Measurements from ENCODE around the gene PNN.
"Not testable (repeated sequence)": the region's sequence is repeated elsewhere in the genome, so short reads cannot be mapped to it uniquely, and the experiment has no call there.

The PNN gene

DNA sequence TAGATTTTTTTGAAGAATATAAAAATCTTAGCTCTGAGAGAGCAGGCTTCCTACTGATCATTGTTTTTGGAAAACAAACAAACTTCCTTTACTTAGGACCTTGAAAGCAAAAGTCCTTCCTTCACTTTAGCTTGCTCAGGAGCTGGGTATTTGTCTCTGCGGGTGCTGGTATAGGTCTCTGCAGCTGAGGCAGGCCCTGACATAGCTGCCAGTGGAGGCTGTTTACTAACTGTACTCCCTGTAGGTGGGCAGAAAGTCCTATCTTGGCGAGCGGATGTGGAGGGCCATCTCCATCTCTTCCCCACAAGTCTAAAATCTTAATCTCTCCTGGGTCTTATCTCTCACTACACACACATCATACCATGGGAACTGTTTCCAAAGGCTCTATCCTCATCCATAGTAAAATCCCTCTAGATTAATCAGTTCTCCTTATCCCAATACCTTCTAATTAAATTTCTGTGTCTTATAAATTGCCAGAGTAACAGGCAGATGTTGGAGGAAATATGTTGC is 54.6 kb downstream of the PNN start:
- no peak for TF ChIP-seq ZNF274 (IDR thresholded peaks at IDR 0.05; ENCODE audit: low read depth, low read length)
- no peak overlapping the region for H3K4me3 ChIP-seq (ENCODE audit: low read length)

- no peak overlapping the region for H3K4me3 ChIP-seq (ENCODE audit: low read length)
- TF ChIP-seq ZNF274 (IDR thresholded peaks at IDR 0.05; ENCODE audit: low read depth, low read length) = no peak
These were observed 55.5 kb downstream of the PNN start for GRCh38 chr14:39230416-39231035.

DNA sequence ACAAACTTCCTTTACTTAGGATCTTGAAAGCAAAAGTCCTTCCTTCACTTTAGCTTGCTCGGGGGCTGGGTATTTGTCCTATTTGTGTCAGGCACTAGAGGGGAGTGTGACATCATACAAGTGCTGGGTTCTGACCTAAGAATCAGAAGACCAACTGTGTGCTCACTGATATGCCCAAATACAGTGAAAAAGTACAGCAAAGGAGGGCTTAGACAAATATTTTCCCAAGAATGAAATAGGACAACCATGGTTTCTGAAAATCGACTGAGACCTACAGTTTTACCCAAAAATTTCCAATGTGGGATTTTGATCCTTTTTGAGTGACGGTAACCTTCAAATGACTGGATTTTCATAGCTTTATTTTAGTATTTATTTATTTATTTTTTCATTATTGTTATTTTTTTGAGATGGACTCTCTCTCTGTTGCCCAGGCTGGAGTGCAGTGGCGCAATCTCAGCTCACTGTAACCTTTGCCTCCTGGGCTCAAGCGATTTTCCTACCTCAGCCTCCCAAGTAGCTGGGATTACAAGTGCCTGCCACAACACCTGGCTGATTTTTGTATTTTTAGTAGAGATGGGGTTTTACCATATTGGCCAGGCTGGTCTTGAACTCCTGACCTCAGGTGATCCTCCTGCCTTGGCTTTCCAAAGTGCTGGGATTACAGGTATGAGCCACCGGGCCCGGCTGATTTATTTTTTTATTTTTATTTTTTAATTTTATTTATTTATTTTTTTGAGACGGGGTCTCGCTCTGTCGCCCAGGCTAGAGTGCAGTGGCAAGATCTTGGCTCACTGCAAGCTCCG is 56.9 kb downstream of the PNN start:
- H3K4me3 ChIP-seq (ENCODE audit: low read length) = not testable (repeated sequence)
